WERI-Rb-1 (cell line): ENCODE data around the gene PACRG.

Source experiments
- DNase-seq: peaks from one replicate; pipeline ENCODE4 v3.0.0-alpha.2; 2020
- H3K27ac ChIP-seq: fragments of 250-450 bp; sonication (Bioruptor Pico); 2 replicates; pipeline ENCODE4 v1.5.1; 2020; ENCODE audit warnings: mild to moderate bottlenecking, moderate library complexity
- H3K27me3 ChIP-seq: fragments of 250-450 bp; sonication (Bioruptor Pico); 2 replicates; pipeline ENCODE4 v1.5.1; 2021; ENCODE audit warnings: mild to moderate bottlenecking, low read depth, moderate library complexity; ENCODE audit not compliant: insufficient read depth, severe bottlenecking
- H3K36me3 ChIP-seq: fragments of 250-450 bp; sonication (Bioruptor Pico); 2 replicates; pipeline ENCODE4 v1.5.1; 2020; ENCODE audit warnings: mild to moderate bottlenecking, moderate library complexity
- H3K4me3 ChIP-seq: 2 replicates; pipeline ENCODE4 v1.5.1; 2011; ENCODE audit warnings: low read depth, mild to moderate bottlenecking, control low read depth, low read length
- H3K9me3 ChIP-seq: fragments of 250-450 bp; sonication (Bioruptor Pico); 2 replicates; pipeline ENCODE4 v1.5.1; 2021; ENCODE audit warnings: mild to moderate bottlenecking, moderate library complexity; ENCODE audit not compliant: severe bottlenecking
- CTCF ChIP-seq: IDR thresholded peaks from 2 replicates; pipeline ENCODE4 v1.5.1; 2011; ENCODE audit warnings: low read depth, mild to moderate bottlenecking, control low read depth, inconsistent platforms, low read length

The PACRG gene

DNA sequence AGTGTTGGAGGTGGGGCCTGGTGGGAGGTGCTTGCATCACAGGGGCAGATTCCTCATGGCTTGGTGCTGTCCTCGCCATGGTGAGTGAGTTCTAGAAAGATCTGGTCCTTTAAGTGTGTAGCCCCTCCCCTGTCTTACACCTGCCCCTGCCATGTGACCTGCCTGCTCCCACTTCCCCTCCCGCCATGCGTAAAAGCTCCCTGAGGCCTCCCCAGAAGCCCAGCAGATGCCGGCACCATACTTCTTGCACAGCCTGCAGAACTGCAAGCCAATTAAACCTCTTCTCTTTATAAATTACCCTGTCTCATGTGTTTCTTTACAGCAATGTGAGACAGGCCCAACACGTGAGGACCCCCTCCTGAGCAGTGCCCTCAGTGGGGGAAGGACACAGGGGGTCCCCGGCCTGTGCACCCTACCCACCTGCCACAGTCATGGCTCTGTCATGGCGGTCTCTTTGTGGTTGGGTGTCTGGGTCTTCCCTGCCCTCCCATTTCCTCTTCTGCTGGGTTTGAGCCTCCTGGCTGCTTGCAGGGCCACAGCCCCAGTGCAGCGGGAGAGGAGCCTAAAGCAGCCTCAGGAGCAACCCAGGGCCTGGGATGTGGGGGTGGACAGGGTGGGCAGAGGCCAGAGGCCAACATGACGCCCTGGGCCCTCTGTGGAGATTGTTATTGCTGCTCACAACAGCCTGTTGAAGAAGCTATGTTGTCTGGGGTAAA, 599.5 kb downstream of the PACRG start:
- no peak overlapping the region for H3K27ac ChIP-seq
- no peaks in the 10 kb centered on the region for H3K9me3 ChIP-seq
- DNase-seq = no peak
- no peaks in the 10 kb centered on the region for H3K27me3 ChIP-seq
- TF ChIP-seq CTCF = no peak
- H3K36me3 ChIP-seq = no peaks in the 10 kb centered on the region
- H3K4me3 ChIP-seq = no peak overlapping the region

GRCh38 chr6:163327921-163328320, 600.1 kb downstream of the PACRG start:
- TF ChIP-seq CTCF = no peak
- no peaks in the 10 kb centered on the region for H3K9me3 ChIP-seq
- no peak for DNase-seq

DNA sequence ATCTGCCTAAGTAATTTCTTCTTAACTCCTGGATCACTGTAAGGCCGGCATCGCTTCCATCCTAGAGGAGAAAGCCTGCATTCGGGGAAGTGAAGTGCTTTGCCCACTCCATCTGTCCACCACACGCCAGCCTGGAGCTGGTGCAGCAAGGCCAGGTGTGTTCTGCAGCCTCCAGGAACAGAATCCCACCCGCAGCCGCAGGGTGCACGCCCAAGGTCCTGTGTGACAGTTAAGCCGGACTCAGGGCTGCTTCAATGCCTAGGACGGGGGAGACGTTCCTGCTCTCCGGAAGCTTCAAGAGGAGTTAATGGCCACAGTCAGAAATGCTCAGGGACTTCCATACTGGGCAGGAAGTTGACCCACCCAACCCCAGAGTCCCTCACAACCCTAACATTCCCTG, 600.6 kb downstream of the PACRG start:
- no peaks in the 10 kb centered on the region for H3K36me3 ChIP-seq
- H3K4me3 ChIP-seq = no peak overlapping the region
- no peak for DNase-seq
- no peak for TF ChIP-seq CTCF
- H3K27ac ChIP-seq = no peak overlapping the region
- no peaks in the 10 kb centered on the region for H3K9me3 ChIP-seq
- no peaks in the 10 kb centered on the region for H3K27me3 ChIP-seq

More at GRCh38 chr6:163327921-163328320, 600.1 kb downstream of the PACRG start:
- H3K27me3 ChIP-seq = no peaks in the 10 kb centered on the region
- no peak overlapping the region for H3K4me3 ChIP-seq
- no peaks in the 10 kb centered on the region for H3K36me3 ChIP-seq
- no peak overlapping the region for H3K27ac ChIP-seq

DNA sequence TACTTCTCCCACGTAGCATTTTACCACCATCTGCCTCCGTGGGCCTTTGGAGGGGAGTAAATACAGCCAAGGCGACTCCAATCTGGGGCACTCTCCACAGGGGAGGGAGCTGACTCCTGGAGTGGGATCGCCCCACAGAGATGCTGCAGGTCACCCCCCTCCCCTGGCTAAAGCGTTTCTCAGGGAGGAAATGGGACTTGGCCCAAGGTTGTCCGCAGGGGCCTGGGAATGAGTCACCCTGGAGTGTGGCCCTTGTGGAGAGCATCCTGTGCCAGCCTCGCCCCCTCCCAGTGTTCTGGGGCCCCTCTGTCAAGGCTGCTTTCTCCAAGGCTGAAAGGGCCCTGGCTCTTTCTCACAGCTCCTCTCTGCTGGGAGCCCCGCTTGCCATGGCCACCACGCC, 602.2 kb downstream of the PACRG start:
- TF ChIP-seq CTCF = no peak
- no peak for DNase-seq
- Histone ChIP-seq H3K36me3 (no peaks in the 10 kb centered on the region), H3K9me3 (no peaks in the 10 kb centered on the region), H3K27me3 (no peaks in the 10 kb centered on the region), H3K4me3 (no peak overlapping the region), H3K27ac (no peak overlapping the region)

DNA sequence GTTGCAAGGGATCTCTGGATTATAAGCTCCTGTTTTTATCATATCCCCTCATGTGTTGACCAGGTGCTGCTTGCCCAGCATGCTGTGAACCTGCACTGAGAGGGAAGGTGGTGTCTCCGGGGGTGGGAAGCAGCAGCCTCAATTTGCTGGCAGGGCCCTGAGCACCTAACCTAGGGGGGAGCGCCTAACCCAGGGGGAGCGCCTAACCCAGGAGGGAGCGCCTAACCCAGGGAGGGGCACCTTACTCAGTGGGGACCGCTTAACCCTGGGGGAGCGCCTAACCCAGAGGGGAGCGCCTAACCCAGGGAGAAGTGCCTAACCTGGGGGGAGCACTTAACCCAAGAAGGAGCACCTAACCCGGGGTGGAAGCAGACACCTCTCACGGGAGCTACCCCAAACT, 603.5 kb downstream of the PACRG start:
- Histone ChIP-seq H3K9me3 (no peaks in the 10 kb centered on the region), H3K27ac (no peak overlapping the region), H3K27me3 (no peaks in the 10 kb centered on the region), H3K4me3 (no peak overlapping the region), H3K36me3 (no peaks in the 10 kb centered on the region)
- no peak for DNase-seq
- TF ChIP-seq CTCF = no peak

DNA sequence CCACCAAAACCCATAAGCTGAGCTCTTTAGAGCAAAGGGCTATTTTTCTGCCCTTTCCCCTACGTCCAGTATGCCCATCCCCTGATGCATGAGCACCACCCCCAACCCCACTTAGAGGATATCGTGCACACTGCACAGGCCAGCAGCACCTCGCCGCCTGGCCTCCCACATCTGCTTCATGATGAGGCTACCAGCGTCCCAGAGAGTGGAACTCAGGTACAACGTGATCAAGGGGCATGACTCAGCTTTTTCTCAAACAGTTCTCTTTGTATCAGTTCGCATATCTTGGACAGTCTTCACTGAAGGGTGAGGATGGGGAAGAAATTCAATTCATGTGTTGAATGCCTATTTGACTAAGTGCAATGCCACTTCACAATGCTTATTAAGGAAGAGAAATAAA, 604.8 kb downstream of the PACRG start:
- DNase-seq = no peak
- no peaks in the 10 kb centered on the region for H3K27me3 ChIP-seq
- no peaks in the 10 kb centered on the region for H3K36me3 ChIP-seq
- no peak overlapping the region for H3K27ac ChIP-seq
- no peak overlapping the region for H3K4me3 ChIP-seq
- no peaks in the 10 kb centered on the region for H3K9me3 ChIP-seq
- TF ChIP-seq CTCF = no peak
